ENCODE data around the gene NDUFB4.
"Not testable (repeated sequence)": the region's sequence is repeated elsewhere in the genome, so short reads cannot be mapped to it uniquely, and the experiment has no call there.

NDUFB4 gene

GRCh38 chr3:120614765-120615164, 18.6 kb downstream of the NDUFB4 start:
- Histone ChIP-seq H3K9ac (ENCODE audit: low read length) (no peak overlapping the region), H3K27ac (ENCODE audit: low read depth, low read length) (no peak overlapping the region), H3K79me2 (ENCODE audit: insufficient read depth, low read length) (no peaks in the 10 kb centered on the region), H3K27me3 (ENCODE audit: low read length) (no peaks in the 10 kb centered on the region), H3F3A (ENCODE audit: insufficient read depth) (no peaks in the 10 kb centered on the region), H2AFZ (ENCODE audit: low read depth, low read length, severe bottlenecking) (no peak overlapping the region), H3K4me3 (ENCODE audit: insufficient read depth, low read length, poor library complexity, severe bottlenecking) (no peak overlapping the region), H3K9me2 (replicated peaks; ENCODE audit: insufficient read depth, low read length) (no peaks in the 10 kb centered on the region), H3K9me3 (ENCODE audit: insufficient read depth, low read length) (no peaks in the 10 kb centered on the region), H3K4me2 (ENCODE audit: low read depth, low read length, poor library complexity, severe bottlenecking) (no peak overlapping the region), H3K36me3 (ENCODE audit: low read length) (no peaks in the 10 kb centered on the region), H4K20me1 (ENCODE audit: low read depth, low read length) (no peaks in the 10 kb centered on the region)
- TF ChIP-seq EZH2phosphoT487 (conservative IDR thresholded peaks at IDR 0.05; ENCODE audit: low read length): no peak
- TF ChIP-seq, protein P1, sequence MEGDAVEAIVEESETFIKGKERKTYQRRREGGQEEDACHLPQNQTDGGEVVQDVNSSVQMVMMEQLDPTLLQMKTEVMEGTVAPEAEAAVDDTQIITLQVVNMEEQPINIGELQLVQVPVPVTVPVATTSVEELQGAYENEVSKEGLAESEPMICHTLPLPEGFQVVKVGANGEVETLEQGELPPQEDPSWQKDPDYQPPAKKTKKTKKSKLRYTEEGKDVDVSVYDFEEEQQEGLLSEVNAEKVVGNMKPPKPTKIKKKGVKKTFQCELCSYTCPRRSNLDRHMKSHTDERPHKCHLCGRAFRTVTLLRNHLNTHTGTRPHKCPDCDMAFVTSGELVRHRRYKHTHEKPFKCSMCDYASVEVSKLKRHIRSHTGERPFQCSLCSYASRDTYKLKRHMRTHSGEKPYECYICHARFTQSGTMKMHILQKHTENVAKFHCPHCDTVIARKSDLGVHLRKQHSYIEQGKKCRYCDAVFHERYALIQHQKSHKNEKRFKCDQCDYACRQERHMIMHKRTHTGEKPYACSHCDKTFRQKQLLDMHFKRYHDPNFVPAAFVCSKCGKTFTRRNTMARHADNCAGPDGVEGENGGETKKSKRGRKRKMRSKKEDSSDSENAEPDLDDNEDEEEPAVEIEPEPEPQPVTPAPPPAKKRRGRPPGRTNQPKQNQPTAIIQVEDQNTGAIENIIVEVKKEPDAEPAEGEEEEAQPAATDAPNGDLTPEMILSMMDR (IDR thresholded peaks at IDR 0.05; ENCODE audit: insufficient read depth, low read length, poor library complexity, severe bottlenecking): no peak

DNA sequence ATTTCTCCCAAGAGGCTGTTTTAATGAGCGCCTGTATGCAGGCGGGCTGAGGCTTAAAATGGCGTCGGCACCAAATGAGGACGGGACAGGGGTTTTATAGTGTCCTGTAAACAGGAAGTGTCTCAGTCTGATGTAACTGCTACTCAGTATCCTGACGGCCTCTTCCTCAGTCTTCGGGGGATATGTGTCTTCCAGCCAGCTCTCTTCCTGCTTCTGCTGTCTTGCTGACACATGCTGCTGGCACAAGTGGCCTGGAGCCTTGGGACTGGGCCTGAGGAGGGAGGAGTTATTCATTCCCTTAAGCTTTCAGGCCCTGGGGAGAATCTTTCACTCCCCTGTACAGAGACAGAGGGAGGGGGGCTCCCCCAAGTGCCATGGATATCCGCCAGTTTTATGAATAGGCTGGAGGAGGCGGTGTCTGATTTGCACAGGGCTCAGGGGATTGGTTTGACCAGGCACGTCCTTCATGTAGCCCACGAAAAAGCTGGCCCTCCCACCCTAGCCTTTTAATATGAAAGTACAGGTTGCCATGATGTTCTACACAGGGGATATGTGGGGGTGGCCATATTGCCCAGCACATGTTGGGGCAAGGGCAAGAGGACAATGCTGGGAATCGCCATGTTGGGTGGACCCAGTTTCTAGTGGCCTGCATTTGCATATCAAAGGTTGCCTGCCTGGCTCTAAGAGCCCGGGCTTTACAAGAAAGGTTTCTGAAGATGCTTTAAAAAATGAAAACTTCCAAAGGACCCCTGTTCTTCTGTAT, 19.9 kb downstream of the NDUFB4 start:
- Histone ChIP-seq H3K9me2 (replicated peaks; ENCODE audit: insufficient read depth, low read length) (no peaks in the 10 kb centered on the region), H2AFZ (ENCODE audit: low read depth, low read length, severe bottlenecking) (peak overlapping the region; percentile 74), H3K27me3 (ENCODE audit: low read length) (no peaks in the 10 kb centered on the region), H3K36me3 (ENCODE audit: low read length) (no peaks in the 10 kb centered on the region), H3K27ac (ENCODE audit: low read depth, low read length) (no peak overlapping the region), H3F3A (ENCODE audit: insufficient read depth) (no peaks in the 10 kb centered on the region), H3K4me3 (ENCODE audit: insufficient read depth, low read length, poor library complexity, severe bottlenecking) (no peak overlapping the region), H3K79me2 (ENCODE audit: insufficient read depth, low read length) (no peaks in the 10 kb centered on the region), H3K4me2 (ENCODE audit: low read depth, low read length, poor library complexity, severe bottlenecking) (no peak overlapping the region), H3K9ac (ENCODE audit: low read length) (no peak overlapping the region), H3K9me3 (ENCODE audit: insufficient read depth, low read length) (no peaks in the 10 kb centered on the region), H4K20me1 (ENCODE audit: low read depth, low read length) (no peaks in the 10 kb centered on the region)
- no peak for TF ChIP-seq EZH2phosphoT487 (conservative IDR thresholded peaks at IDR 0.05; ENCODE audit: low read length)

DNA sequence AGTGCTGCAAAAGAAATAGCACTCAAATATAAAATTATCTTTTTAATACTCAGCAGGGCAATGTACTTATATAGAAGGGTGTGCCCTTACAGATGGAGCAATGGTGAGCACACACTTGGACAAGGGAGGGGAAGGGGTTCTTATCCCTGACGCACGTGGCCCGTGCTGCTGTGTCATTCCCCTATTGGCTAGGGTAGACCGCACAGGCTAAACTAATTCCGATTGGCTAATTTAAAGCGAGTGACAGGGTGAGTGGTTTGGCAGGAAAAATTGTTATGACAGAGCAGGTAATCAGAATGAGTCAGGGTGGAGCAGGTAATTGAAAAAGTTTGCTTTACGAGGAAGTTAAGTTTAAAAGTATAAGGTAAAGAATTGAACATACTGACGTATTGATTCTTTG, 20.6 kb downstream of the NDUFB4 start:
- not testable (repeated sequence) for H3K9me2 ChIP-seq (replicated peaks; ENCODE audit: insufficient read depth, low read length); H3K4me2 ChIP-seq (ENCODE audit: low read depth, low read length, poor library complexity, severe bottlenecking); H3F3A ChIP-seq (ENCODE audit: insufficient read depth); H3K4me3 ChIP-seq (ENCODE audit: insufficient read depth, low read length, poor library complexity, severe bottlenecking); H3K9me3 ChIP-seq (ENCODE audit: insufficient read depth, low read length); H3K9ac ChIP-seq (ENCODE audit: low read length); H3K36me3 ChIP-seq (ENCODE audit: low read length); H3K27me3 ChIP-seq (ENCODE audit: low read length); H4K20me1 ChIP-seq (ENCODE audit: low read depth, low read length); H2AFZ ChIP-seq (ENCODE audit: low read depth, low read length, severe bottlenecking); H3K27ac ChIP-seq (ENCODE audit: low read depth, low read length); H3K79me2 ChIP-seq (ENCODE audit: insufficient read depth, low read length)

DNA sequence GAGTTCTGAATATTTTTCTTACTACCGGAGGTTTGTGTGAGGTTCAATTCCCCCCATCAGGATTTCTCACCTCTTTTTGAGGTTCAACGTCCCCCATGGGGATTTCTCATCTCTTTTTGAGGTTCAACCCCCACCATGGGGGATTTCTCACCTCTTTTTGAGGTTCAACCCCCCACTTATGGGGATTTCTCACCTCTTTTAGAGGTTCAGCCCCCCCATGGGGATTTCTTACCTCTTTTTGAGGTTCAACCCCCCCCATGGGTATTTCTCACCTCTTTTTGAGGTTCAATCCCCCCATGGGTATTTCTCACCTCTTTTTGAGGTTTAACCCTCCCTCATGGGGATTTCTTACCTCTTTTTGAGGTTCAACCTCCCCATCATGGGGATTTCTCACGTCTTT, 26.3 kb downstream of the NDUFB4 start:
- Histone ChIP-seq H3K4me2 (ENCODE audit: low read depth, low read length, poor library complexity, severe bottlenecking) (no peak overlapping the region), H3K27ac (ENCODE audit: low read depth, low read length) (no peak overlapping the region)

More for the DNA sequence above, 26.3 kb downstream of the NDUFB4 start:
- H3K36me3 ChIP-seq (ENCODE audit: low read length): no peaks in the 10 kb centered on the region
- H3F3A ChIP-seq (ENCODE audit: insufficient read depth): no peaks in the 10 kb centered on the region
- TF ChIP-seq, protein P1 (IDR thresholded peaks at IDR 0.05; ENCODE audit: insufficient read depth, low read length, poor library complexity, severe bottlenecking): no peak
- TF ChIP-seq EZH2phosphoT487 (conservative IDR thresholded peaks at IDR 0.05; ENCODE audit: low read length): no peak
- H3K79me2 ChIP-seq (ENCODE audit: insufficient read depth, low read length): no peaks in the 10 kb centered on the region
- peaks cover 13% of the 10 kb centered on the region; the same call in 1 of the 2 replicates for H3K9me3 ChIP-seq (ENCODE audit: insufficient read depth, low read length)
- no peaks in the 10 kb centered on the region for H4K20me1 ChIP-seq (ENCODE audit: low read depth, low read length)
- H3K27me3 ChIP-seq (ENCODE audit: low read length): no peaks in the 10 kb centered on the region
- H3K9me2 ChIP-seq (replicated peaks; ENCODE audit: insufficient read depth, low read length): no peaks in the 10 kb centered on the region
- no peak overlapping the region for H3K9ac ChIP-seq (ENCODE audit: low read length)
- no peak overlapping the region for H3K4me3 ChIP-seq (ENCODE audit: insufficient read depth, low read length, poor library complexity, severe bottlenecking)
- H2AFZ ChIP-seq (ENCODE audit: low read depth, low read length, severe bottlenecking): no peak overlapping the region

Measured in SU-DHL-6 (cell line).